Measurements from ENCODE around the gene MAP2K5.

GRCh38 chr15:67828278-67828968, 285.9 kb downstream of the MAP2K5 start:
- TF ChIP-seq, protein P1, sequence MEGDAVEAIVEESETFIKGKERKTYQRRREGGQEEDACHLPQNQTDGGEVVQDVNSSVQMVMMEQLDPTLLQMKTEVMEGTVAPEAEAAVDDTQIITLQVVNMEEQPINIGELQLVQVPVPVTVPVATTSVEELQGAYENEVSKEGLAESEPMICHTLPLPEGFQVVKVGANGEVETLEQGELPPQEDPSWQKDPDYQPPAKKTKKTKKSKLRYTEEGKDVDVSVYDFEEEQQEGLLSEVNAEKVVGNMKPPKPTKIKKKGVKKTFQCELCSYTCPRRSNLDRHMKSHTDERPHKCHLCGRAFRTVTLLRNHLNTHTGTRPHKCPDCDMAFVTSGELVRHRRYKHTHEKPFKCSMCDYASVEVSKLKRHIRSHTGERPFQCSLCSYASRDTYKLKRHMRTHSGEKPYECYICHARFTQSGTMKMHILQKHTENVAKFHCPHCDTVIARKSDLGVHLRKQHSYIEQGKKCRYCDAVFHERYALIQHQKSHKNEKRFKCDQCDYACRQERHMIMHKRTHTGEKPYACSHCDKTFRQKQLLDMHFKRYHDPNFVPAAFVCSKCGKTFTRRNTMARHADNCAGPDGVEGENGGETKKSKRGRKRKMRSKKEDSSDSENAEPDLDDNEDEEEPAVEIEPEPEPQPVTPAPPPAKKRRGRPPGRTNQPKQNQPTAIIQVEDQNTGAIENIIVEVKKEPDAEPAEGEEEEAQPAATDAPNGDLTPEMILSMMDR (IDR thresholded peaks at IDR 0.05 in 2 of 3, conservative IDR thresholded peaks at IDR 0.05 in 1 of 3; ENCODE audit: control insufficient read depth in 2 of 3, extremely low read depth in 1 of 3, insufficient read depth in 1 of 3, low read depth in 3 of 3, low read length in 3 of 3): no peak
- TF ChIP-seq EZH2 (IDR thresholded peaks at IDR 0.05; ENCODE audit: borderline replicate concordance, control insufficient read depth, low read depth, low read length): no peak
- TF ChIP-seq EGR1 (IDR thresholded peaks at IDR 0.05; ENCODE audit: borderline replicate concordance in 1 of 2, low read depth in 2 of 2, low read length in 2 of 2): no peak
- TF ChIP-seq RFX5 (IDR thresholded peaks at IDR 0.05; ENCODE audit: low read depth, low read length): no peak
- TF ChIP-seq POLR2A (IDR thresholded peaks at IDR 0.05; ENCODE audit: low read depth, low read length): no peak
- TF ChIP-seq ZNF217 (IDR thresholded peaks at IDR 0.05): no peak
- no peak for TF ChIP-seq CBX5 (IDR thresholded peaks at IDR 0.05; ENCODE audit: low read depth)

Data from GM12878 (cell line).